Heart left ventricle (tissue), 16 donors: ENCODE measurements around the gene TXNDC2. TPM values are rescaled to one million over a fixed set of nuclear protein-coding genes. Genes with fewer than 3 reads are reported as not detected.
A peak's percentile ranks its signal among the peaks of the same experiment; 100 is the strongest.

Experiments
- ATAC-seq, 4 donors: fragments of 200-7000 bp; cut with Tn5 transposase; one replicate each; pipeline ENCODE4 v1.9.1; 2020 to 2022; ENCODE audit warnings: moderate library complexity in 4 of 4, mild to moderate bottlenecking in 3 of 4, moderate number of reproducible peaks in 1 of 4
- DNase-seq, 5 donors: peaks; one replicate each; pipeline ENCODE4 v3.0.0-alpha.2; 2020
- H3K27ac ChIP-seq, 12 donors: fragments of 200-600 bp; sonication (generic) in 4 of 12; one replicate each; pipeline versions ENCODE4 v1.5.0 to v1.8.0; 2016 to 2022; ENCODE audit warnings: mild to moderate bottlenecking in 2 of 12
- H3K27me3 ChIP-seq, 9 donors: fragments of 200-600 bp; sonication (generic) in 2 of 9; one replicate each; pipeline versions ENCODE4 v1.5.1 to v1.8.0; 2016 to 2022; ENCODE audit warnings: mild to moderate bottlenecking in 3 of 9
- H3K36me3 ChIP-seq, 9 donors: fragments of 200-600 bp; sonication (generic) in 2 of 9; one replicate each; pipeline versions ENCODE4 v1.5.0 to v1.8.0; 2018 to 2022; ENCODE audit warnings: mild to moderate bottlenecking in 2 of 9
- H3K4me1 ChIP-seq, 12 donors: fragments of 200-600 bp; sonication (generic) in 4 of 12; one replicate each; pipeline versions ENCODE4 v1.5.0 to v1.8.0; 2016 to 2022; ENCODE audit warnings: mild to moderate bottlenecking in 3 of 12
- H3K4me3 ChIP-seq, 12 donors: fragments of 200-600 bp; sonication (generic) in 4 of 12; one replicate each; pipeline versions ENCODE4 v1.5.0 to v1.8.0; 2017 to 2022; ENCODE audit warnings: mild to moderate bottlenecking in 9 of 12, moderate library complexity in 4 of 12
- H3K9me3 ChIP-seq, 12 donors: fragments of 200-600 bp; sonication (generic) in 4 of 12; one replicate each; pipeline versions ENCODE4 v1.5.0 to v1.8.0; 2016 to 2022; ENCODE audit warnings: mild to moderate bottlenecking in 1 of 12
- CTCF ChIP-seq, 12 donors: fragments of 200-600 bp; sonication (generic) in 4 of 12; IDR thresholded peaks; one replicate each; pipeline versions ENCODE4 v1.5.0 to v1.8.0; 2018 to 2022; ENCODE audit warnings: antibody characterized with exemption in 12 of 12, mild to moderate bottlenecking in 5 of 12
- POLR2A ChIP-seq, 2 donors: fragments of 450-650 bp; IDR thresholded peaks; one replicate each; pipeline ENCODE4 v1.6.1; 2017; ENCODE audit warnings: antibody characterized with exemption in 2 of 2, mild to moderate bottlenecking in 2 of 2, moderate library complexity in 2 of 2
- WGBS, 4 donors: extraction: QIAGEN DNeasy Blood & Tissue Kit in 2 of 4; methylation state at CpG; one replicate each; pipeline versions ENCODE4 v1.1.5 to v1.1.7; 2013 to 2018; 5-methylcytosine and 5-hydroxymethylcytosine counted together
- intact Hi-C, 10 donors: fragments of 100-400 bp; cut with DNase I; formaldehyde crosslinking; loops; one replicate each; pipeline versions ENCODE4 v1.11.1 to v1.14.2; 2022
- polyA plus RNA-seq, 2 donors: library from polyadenylated mRNA; stranded (reverse); fragments of 200-250 nt; gene quantifications; one replicate each; pipeline ENCODE4 v1.2.3, GENCODE V29; 2013
- total RNA-seq, 9 donors: library from RNA; depleted of rRNA in 2 of 9; stranded (reverse); fragments of >200 nt in 2 of 9; fragmentation: NEBNext Ultra II Directional in 3 of 9; extraction: Animal tissue kit (Norgen Biotek cat#: 25700) in 3 of 9; gene quantifications; one replicate each; pipeline versions ENCODE4 v1.1.0 to v1.2.4, GENCODE V29; 2016 to 2023
- donor health status: ischemic (EF 13 %, LVEDD 7.1; RV severe dilation, severe dysfunction).
- donor health status: healthy with polysubstance abuse.
- donor health status: DM: no; HTN: yes; CAD: no.
- donor health status: DM: no; HTN: no; CAD: no.
- donor health status: ischemic (EF 25% LVEDD 6.9; RV normal size, moderate dysfunction).
- donor health status: ischemic (EF 25% LVEDD 5.7; RV mildly dilated, moderate dysfunction).
- donor health status: healthy.
- donor health status: DM: yes; HTN: yes; CAD: no.
- donor health status: ischemic (EF 35%, LVEDD 5.7; RV mildly dilated, moderate dysfunction).
- donor health status: nonischemic (EF 11% LVEDD 7.7; RV severe dilation, severe dysfunction).
- donor health status: DM: yes; HTN: yes; CAD: no.
- donor health status: PGD.
- donor health status: ischemic (EF 29% LVEDD 5.4; RV normal size, mild dysfunction).
- donor health status: nonischemic (EF 23%, LVEDD 6.1; RV moderate dilation, normal function).

TXNDC2 gene
- total and polyA plus RNA-seq, 11 donors = 0.03 TPM; not detected in 10

DNA sequence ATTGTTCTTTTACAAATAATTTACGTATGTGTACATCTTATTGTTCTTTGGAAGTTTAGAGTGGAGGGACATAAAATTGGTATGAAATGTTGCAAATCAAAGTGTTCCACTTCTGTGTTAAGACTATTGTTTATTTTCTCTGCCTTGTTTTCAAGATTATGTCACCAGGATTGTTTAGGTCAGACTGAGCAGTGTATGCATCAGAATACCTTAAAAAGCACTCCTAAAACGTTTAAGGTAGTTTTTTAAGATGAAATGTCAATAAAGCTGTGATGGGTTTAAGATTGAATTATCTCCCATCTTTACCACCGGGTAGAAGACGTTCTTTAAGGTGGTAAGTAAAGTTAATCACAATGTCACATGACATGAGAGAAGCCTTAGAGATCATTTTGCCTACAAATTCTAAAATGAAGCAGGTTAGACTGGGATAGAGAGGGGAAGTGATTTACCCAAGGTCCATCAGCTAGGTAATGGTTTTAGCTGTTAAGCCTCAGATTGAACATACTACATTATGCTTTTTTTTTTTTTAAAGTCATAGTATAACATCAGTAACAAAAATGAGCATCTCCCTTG is 38.7 kb downstream of the TXNDC2 start:
- H3K27ac ChIP-seq = peak overlapping the region in 1 of 12 donors; percentile 4

GRCh38 chr18:9925369-9925768 is 39.6 kb downstream of the TXNDC2 start:
- TF ChIP-seq POLR2A (IDR thresholded peaks at IDR 0.05) (no peak), CTCF (IDR thresholded peaks at IDR 0.05) (no peak)
- ATAC-seq = peak in 2 of 4 donors; percentile 31 to 55
- Histone ChIP-seq H3K9me3 (no peaks in the 10 kb centered on the region), H3K36me3 (no peaks in the 10 kb centered on the region), H3K4me3 (no peak overlapping the region), H3K27ac (peak overlapping the region in 7 of 12 donors; percentile 2 to 51 (median 18)), H3K27me3 (no peaks in the 10 kb centered on the region), H3K4me1 (peaks cover 3 to 99% (median 87%) of the 10 kb centered on the region in 12 donors)
- WGBS, 4 donors = 24 to 36% (median 31%) methylated on average over 1 of the region's 1 CpG
- no peak for DNase-seq
- intact Hi-C loops = loop anchor here in 3 of 10 donors (10.0 kb wide), 3 partner anchors 101 to 311 kb away; partner anchors contain the start of gene PPP4R1 (in 1 of the 3)

More for the DNA sequence above, 38.7 kb downstream of the TXNDC2 start:
- Histone ChIP-seq H3K4me1 (peaks cover 3 to 98% (median 90%) of the 10 kb centered on the region in 12 donors), H3K27me3 (no peaks in the 10 kb centered on the region), H3K9me3 (no peaks in the 10 kb centered on the region), H3K36me3 (no peaks in the 10 kb centered on the region), H3K4me3 (no peak overlapping the region)
- intact Hi-C loops = loop anchor here in 3 of 10 donors (5.0 to 10.0 kb wide), 4 partner anchors 100 to 310 kb away; partner anchors contain the start of gene PPP4R1 (in 1 of the 3)
- DNase-seq (no peak), ATAC-seq (no peak)
- 30 to 40% (median 33%) methylated on average over 4 of the region's 4 CpGs for WGBS, 4 donors
- no peak for TF ChIP-seq CTCF (IDR thresholded peaks at IDR 0.05)
- TF ChIP-seq POLR2A (IDR thresholded peaks at IDR 0.05) = no peak

DNA sequence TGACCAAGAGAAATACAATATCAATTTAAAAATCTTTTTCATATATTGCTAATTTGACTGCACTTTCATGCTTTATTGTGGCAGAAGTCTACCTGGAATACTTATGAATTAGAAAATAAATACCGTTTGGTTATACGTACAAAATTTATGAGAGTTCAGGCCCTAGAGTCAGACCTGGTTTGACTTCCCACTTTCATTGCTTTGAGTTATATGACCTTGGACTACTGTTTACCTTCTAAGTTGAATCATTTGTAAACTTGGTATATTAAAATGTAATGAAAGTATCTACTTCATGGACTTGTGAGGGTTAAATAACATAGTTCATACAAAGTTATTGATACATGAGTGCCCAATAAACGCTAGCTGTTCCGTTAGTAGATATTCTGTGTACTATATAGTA is 40.0 kb downstream of the TXNDC2 start:
- intact Hi-C loops = loop anchor here in 3 of 10 donors (10.0 kb wide), 3 partner anchors 101 to 311 kb away; partner anchors contain the start of gene PPP4R1 (in 1 of the 3)
- Histone ChIP-seq H3K4me3 (no peak overlapping the region), H3K27ac (peak overlapping the region in 7 of 12 donors; percentile 2 to 51 (median 15)), H3K36me3 (no peaks in the 10 kb centered on the region), H3K27me3 (no peaks in the 10 kb centered on the region), H3K4me1 (peaks cover 3 to 99% (median 87%) of the 10 kb centered on the region in 12 donors), H3K9me3 (no peaks in the 10 kb centered on the region)
- ATAC-seq = no peak
- TF ChIP-seq CTCF (IDR thresholded peaks at IDR 0.05) (no peak), POLR2A (IDR thresholded peaks at IDR 0.05) (no peak)
- WGBS, 4 donors = 79 to 84% (median 81%) methylated on average over 4 of the region's 4 CpGs
- DNase-seq = no peak

DNA sequence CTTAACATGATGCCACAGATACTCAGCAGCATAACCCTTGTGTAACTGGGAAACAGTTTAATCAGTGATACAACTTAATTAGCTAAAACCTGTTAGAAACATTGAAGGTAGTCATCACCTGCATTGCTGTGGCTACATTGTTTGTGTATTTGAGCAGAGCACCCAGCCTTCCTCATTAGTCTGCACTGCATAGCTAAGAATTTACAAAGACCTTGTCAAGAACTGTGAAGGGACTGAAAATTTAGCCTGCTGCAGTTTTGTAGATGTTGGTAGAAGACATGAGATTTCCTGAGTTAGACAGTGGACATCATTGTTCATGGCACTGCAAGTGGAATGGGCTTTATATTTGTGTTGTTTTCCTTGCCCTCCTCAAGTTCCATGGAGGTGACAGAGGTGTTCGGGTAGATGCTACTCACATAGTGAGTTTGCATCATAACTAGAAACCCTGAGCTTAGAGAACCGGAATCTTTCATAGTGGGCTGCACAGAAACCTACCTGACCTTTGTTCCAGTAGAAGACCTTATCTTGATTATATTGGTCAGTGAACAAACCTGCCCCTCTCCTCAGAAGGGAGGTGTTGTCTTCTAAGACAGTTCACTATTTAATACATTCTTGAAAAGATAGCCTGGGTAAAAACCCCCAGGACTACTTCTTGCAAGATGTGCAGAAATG is 40.6 kb downstream of the TXNDC2 start:
- ATAC-seq (no peak), DNase-seq (no peak)
- Histone ChIP-seq H3K4me3 (no peak overlapping the region), H3K36me3 (no peaks in the 10 kb centered on the region), H3K27ac (peak overlapping the region in 4 of 12 donors; percentile 2 to 51 (median 10)), H3K9me3 (no peaks in the 10 kb centered on the region), H3K4me1 (peaks cover 0 to 98% (median 88%) of the 10 kb centered on the region in 12 donors), H3K27me3 (no peaks in the 10 kb centered on the region)
- intact Hi-C loops = loop anchor here in 3 of 10 donors (10.0 kb wide), 3 partner anchors 102 to 312 kb away; partner anchors contain the start of gene PPP4R1 (in 1 of the 3)
- WGBS, 4 donors = 88 to 94% (median 92%) methylated on average over 2 of the region's 2 CpGs
- TF ChIP-seq CTCF (IDR thresholded peaks at IDR 0.05) = no peak
- TF ChIP-seq POLR2A (IDR thresholded peaks at IDR 0.05) = no peak
